ENCODE measurements around the gene LCE1B.

The LCE1B gene

DNA sequence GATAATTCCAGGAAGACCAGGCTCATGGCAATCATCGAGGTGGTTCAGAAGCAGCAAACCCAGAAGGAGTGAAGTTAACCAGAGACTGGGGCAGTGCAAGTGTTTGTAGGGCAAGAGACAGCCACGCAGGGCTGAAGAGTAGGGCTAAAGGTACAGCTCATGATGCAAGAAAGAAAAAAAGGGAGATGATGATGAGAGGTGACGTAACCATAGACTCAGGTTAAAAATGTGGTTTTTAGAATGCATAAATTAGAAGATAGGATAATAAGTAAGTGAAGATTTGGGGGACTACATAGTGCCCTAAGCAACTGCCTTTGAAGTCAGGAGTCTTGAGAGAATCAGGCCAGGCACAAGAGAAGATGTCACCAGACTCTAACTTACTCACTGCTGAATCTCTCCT is 48.4 kb downstream of the LCE1B start:
- H3K27me3 ChIP-seq (ENCODE audit: insufficient read depth, low read length): no peaks in the 10 kb centered on the region
- H2AFZ ChIP-seq (ENCODE audit: low read length, unreplicated experiment): no peak overlapping the region
- H3K4me1 ChIP-seq (ENCODE audit: control insufficient read depth, insufficient read depth, low read length, unreplicated experiment): no peaks in the 10 kb centered on the region
- H3K79me2 ChIP-seq (ENCODE audit: control insufficient read depth, insufficient read depth, low read length, unreplicated experiment): no peaks in the 10 kb centered on the region
- no peaks in the 10 kb centered on the region for H3K36me3 ChIP-seq (ENCODE audit: insufficient read depth, low read length)
- no peak overlapping the region for H3K4me3 ChIP-seq (ENCODE audit: low read depth, low read length)
- H3K27ac ChIP-seq (ENCODE audit: low read depth, low read length): no peak overlapping the region

DNA sequence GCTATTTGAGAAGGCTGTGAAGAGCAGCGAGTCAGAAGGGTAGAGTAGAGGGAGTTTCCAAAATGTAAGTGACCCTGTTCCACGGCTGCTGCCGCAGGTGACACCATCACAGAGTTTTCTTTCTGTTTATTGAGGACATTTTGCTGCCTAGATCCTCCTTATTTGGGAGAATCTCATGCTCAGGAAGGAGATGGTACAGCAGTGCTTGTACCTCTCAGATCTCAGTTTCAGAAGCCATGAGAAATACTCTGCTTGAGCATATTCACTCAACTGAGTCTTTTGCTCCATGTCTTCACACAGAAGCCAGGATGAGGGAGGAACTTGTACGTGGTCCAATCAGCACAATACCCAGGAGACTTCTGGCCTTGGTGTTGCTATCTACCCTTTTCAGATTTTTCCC is 49.6 kb downstream of the LCE1B start:
- H3K4me1 ChIP-seq (ENCODE audit: control insufficient read depth, insufficient read depth, low read length, unreplicated experiment): no peaks in the 10 kb centered on the region
- H2AFZ ChIP-seq (ENCODE audit: low read length, unreplicated experiment): no peak overlapping the region
- no peaks in the 10 kb centered on the region for H3K27me3 ChIP-seq (ENCODE audit: insufficient read depth, low read length)
- no peaks in the 10 kb centered on the region for H3K36me3 ChIP-seq (ENCODE audit: insufficient read depth, low read length)
- no peaks in the 10 kb centered on the region for H3K79me2 ChIP-seq (ENCODE audit: control insufficient read depth, insufficient read depth, low read length, unreplicated experiment)
- H3K27ac ChIP-seq (ENCODE audit: low read depth, low read length): no peak overlapping the region
- no peak overlapping the region for H3K4me3 ChIP-seq (ENCODE audit: low read depth, low read length)

All from ACC112 (cell line).